ENCODE data around the gene COPB1.
A peak's percentile ranks its signal among the peaks of the same experiment; 100 is the strongest.
"Not testable (repeated sequence)": the region's sequence is repeated elsewhere in the genome, so short reads cannot be mapped to it uniquely, and the experiment has no call there.

COPB1 gene

GRCh38 chr11:14499560-14500180 is at the start of gene COPB1:
COPB1 (minus strand) TSS chr11:14499811; CDS start chr11:14498928, 883 bp downstream.
- peak; percentile 90 to 92 for DNase-seq

GRCh38 chr11:14547440-14547839 is 47.8 kb upstream of the COPB1 start:
- no peak for DNase-seq

GRCh38 chr11:14546672-14547071 is 47.1 kb upstream of the COPB1 start:
- no peak for DNase-seq

- peak; percentile 92 to 95 for DNase-seq
These were observed 45.0 kb upstream of the COPB1 start for GRCh38 chr11:14544611-14545010.

- DNase-seq = no peak
These were observed 43.6 kb upstream of the COPB1 start for GRCh38 chr11:14543260-14543659.

- peak; percentile 37 to 48 for DNase-seq
These were observed 42.7 kb upstream of the COPB1 start for GRCh38 chr11:14542324-14542723.

- DNase-seq = peak in 1 of 2 experiments; percentile 28
These were observed 41.8 kb upstream of the COPB1 start for GRCh38 chr11:14541192-14541947.

GRCh38 chr11:14539982-14540421 is 40.4 kb upstream of the COPB1 start:
- DNase-seq = no peak

GRCh38 chr11:14538926-14539554 is 39.4 kb upstream of the COPB1 start:
- DNase-seq = no peak

- no peak for DNase-seq
These were observed 38.8 kb upstream of the COPB1 start for GRCh38 chr11:14538271-14538925.

GRCh38 chr11:14537134-14537599 is 37.6 kb upstream of the COPB1 start:
- DNase-seq = peak; percentile 72 to 83

GRCh38 chr11:14535166-14535565 is 35.6 kb upstream of the COPB1 start:
- DNase-seq = not testable (repeated sequence)

GRCh38 chr11:14529951-14530350 is 30.3 kb upstream of the COPB1 start:
- no peak for DNase-seq

GRCh38 chr11:14529321-14529720 is 29.7 kb upstream of the COPB1 start:
- DNase-seq = no peak

GRCh38 chr11:14522801-14523200 is 23.2 kb upstream of the COPB1 start:
- no peak for DNase-seq

GRCh38 chr11:14522245-14522644 is 22.6 kb upstream of the COPB1 start:
- DNase-seq = no peak

GRCh38 chr11:14520747-14521151 is 21.1 kb upstream of the COPB1 start:
- DNase-seq = no peak

GRCh38 chr11:14519917-14520746 is 20.5 kb upstream of the COPB1 start, which contains the start of gene PSMA1:
PSMA1 (minus strand) TSS chr11:14520386; CDS start chr11:14520299, 87 bp downstream.
- peak; percentile 97 to 99 for DNase-seq

GRCh38 chr11:14519597-14519916 is 19.9 kb upstream of the COPB1 start:
- DNase-seq = peak; percentile 34 to 40

GRCh38 chr11:14518820-14519219 is 19.2 kb upstream of the COPB1 start:
- DNase-seq = no peak

- no peak for DNase-seq
These were observed 14.2 kb upstream of the COPB1 start for GRCh38 chr11:14513800-14514199.

- no peak for DNase-seq
These were observed 6.9 kb upstream of the COPB1 start for GRCh38 chr11:14506532-14506931.
